ENCODE data around the gene CPA2. TPM values are rescaled to one million over a fixed set of nuclear protein-coding genes. Genes with fewer than 3 reads are reported as not detected.

The CPA2 gene
- not detected in 2 replicates for total RNA-seq (2012; rRNA removed)
- 0.05 TPM in 1 of 2 replicates, not detected in the other for polyA plus RNA-seq (2012; rRNA removed)
- polyA plus RNA-seq (2012; cell fraction: cytosol; rRNA removed): 0.14 TPM in 1 of 2 replicates, not detected in the other
- not detected in 2 replicates for polyA plus RNA-seq (2012; cell fraction: nucleus; rRNA removed; ENCODE audit: low replicate concordance)
- percentile 4 among the genes with signal in this experiment for Bru-seq, nascent RNA
- percentile 4 among the genes with signal in this experiment for BruChase-seq, experiment 1, labeled RNA remaining after a 6-hour chase
- BruChase-seq, experiment 2, labeled RNA remaining after a 2-hour chase: percentile 4 among the genes with signal in this experiment
- long read RNA-seq: 0 reads

DNA sequence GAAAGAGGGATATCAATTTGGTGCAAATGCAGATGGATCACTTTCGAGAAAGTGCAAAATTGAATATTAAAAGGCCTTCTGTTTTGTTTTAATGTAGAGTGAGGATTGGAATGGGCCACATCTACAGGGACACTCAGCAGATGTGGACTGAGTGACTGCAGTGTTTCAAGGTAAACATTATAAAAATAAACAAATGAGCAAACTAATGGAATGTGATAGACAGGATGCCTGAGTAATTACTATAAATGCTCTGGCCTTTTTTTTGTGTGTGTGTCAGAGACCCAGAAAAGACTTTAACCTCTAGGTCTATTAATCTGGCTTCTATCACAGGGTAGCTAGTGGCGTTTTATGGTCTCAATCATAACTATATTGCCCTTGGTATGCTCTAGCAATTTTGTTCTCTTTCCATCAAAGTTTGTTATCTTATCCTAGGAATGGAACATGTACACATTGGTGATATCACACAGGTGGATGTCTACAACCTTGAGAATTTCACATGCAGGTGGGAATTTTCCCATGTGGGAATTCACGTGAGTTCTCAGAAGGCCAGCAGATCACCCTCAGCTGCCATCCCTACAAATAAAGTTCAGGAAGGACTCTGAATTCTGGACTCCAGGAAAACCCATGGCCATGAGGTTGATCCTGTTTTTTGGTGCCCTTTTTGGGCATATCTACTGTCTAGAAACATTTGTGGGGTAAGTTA lies at the start of gene CPA2:
Gene CPA2, plus strand, starts transcription at position 606 of the 703 bp plus-strand sequence. Its CDS starts 19 bp downstream, at position 625.
- intact Hi-C loops (cut with micrococcal nuclease): no loop called here
- H2BK5ac ChIP-seq (ENCODE audit: low read depth, low read length, poor library complexity, severe bottlenecking): no peak within 1 kb of the TSS

More for the DNA sequence above, at the start of gene CPA2:
- Histone ChIP-seq H3K14ac (replicated peaks; ENCODE audit: low read depth, low read length) (0 out of 2 replicates have a peak within 1 kb of the TSS, but pooled peaks have one; percentile 39), H3K27me3 (ENCODE audit: control insufficient read depth, insufficient read depth, low read length) (peaks cover 4% of the 10 kb centered on the region; the same call in 1 of the 2 replicates), H2AK9ac (replicated peaks; ENCODE audit: low read depth, low read length, poor library complexity) (no peak within 1 kb of the TSS), H4K5ac (ENCODE audit: low read depth, low read length) (no peak within 1 kb of the TSS), H3K9me1 (ENCODE audit: insufficient read depth, low read length) (no peaks in the 10 kb centered on the region; the same call in 1 of the 2 replicates), H3K9me3 (ENCODE audit: control insufficient read depth, insufficient read depth, low read length) (no peaks in the 10 kb centered on the region), H3K56ac (ENCODE audit: extremely low read depth, insufficient read depth, low read length) (no peak within 1 kb of the TSS), H4K20me1 (ENCODE audit: insufficient read depth, low read length) (no peaks in the 10 kb centered on the region), H3K4ac (ENCODE audit: low read depth, low read length) (no peak within 1 kb of the TSS), H3K9ac (ENCODE audit: low read depth, low read length) (no peak within 1 kb of the TSS), H3K4me1 (ENCODE audit: control insufficient read depth, insufficient read depth, low read length) (no peaks in the 10 kb centered on the region), H3K36me3 (ENCODE audit: control insufficient read depth, insufficient read depth, low read length) (no peaks in the 10 kb centered on the region), H4K91ac (ENCODE audit: insufficient read depth, low read depth, low read length) (no peak within 1 kb of the TSS), H3K4me2 (ENCODE audit: low read depth, low read length) (no peak within 1 kb of the TSS), H2AFZ (replicated peaks; ENCODE audit: low read length, poor library complexity) (no peak within 1 kb of the TSS), H2AK5ac (ENCODE audit: low read depth, low read length) (no peak within 1 kb of the TSS), H2BK20ac (ENCODE audit: low read depth, low read length) (no peak within 1 kb of the TSS; the same call in 1 of the 2 replicates), H3K18ac (ENCODE audit: low read depth, low read length) (no peak within 1 kb of the TSS), H4K8ac (ENCODE audit: low read depth in 2 of 2, low read length in 2 of 2) (no peak within 1 kb of the TSS), H3K4me3 (ENCODE audit: insufficient read depth, low read depth, low read length) (no peak within 1 kb of the TSS), H3K23ac (ENCODE audit: low read depth, low read length) (0 out of 2 replicates have a peak within 1 kb of the TSS, but pooled peaks have one; percentile 27), H3K79me1 (ENCODE audit: low read depth in 1 of 2, low read length in 2 of 2) (no peaks in the 10 kb centered on the region), H2BK15ac (ENCODE audit: low read depth, low read length) (no peak within 1 kb of the TSS), H3K27ac (ENCODE audit: insufficient read depth, low read length) (no peak within 1 kb of the TSS), H2BK120ac (ENCODE audit: low read depth, low read length) (no peak within 1 kb of the TSS)
- WGBS, 2 experiments (ENCODE audit: extremely low coverage in 2 of 2, insufficient read length in 1 of 2): no CpG with 5 or more reads among the region's 3 CpGs
- ATAC-seq (ENCODE audit: low read depth) (no peak), DNase-seq (no peak)
- no TSS peak for BruUV-seq (replicated peaks)
- POLR2A ChIA-PET (ENCODE audit: unreplicated experiment): no interaction called here
- dilution Hi-C loops (cut with HindIII; ENCODE audit: low sequenced_read_pairs, unreplicated experiment) (no loop called here), in situ Hi-C loops (cut with MboI; ENCODE audit: low sequenced_read_pairs) (no loop called here)
- CTCF ChIA-PET: no interaction called here
- TF ChIP-seq BHLHE40 (IDR thresholded peaks at IDR 0.05; ENCODE audit: low read depth, low read length): no peak
- TF ChIP-seq MAFK (IDR thresholded peaks at IDR 0.05; ENCODE audit: low read depth, low read length): no peak
- TF ChIP-seq, protein P1, sequence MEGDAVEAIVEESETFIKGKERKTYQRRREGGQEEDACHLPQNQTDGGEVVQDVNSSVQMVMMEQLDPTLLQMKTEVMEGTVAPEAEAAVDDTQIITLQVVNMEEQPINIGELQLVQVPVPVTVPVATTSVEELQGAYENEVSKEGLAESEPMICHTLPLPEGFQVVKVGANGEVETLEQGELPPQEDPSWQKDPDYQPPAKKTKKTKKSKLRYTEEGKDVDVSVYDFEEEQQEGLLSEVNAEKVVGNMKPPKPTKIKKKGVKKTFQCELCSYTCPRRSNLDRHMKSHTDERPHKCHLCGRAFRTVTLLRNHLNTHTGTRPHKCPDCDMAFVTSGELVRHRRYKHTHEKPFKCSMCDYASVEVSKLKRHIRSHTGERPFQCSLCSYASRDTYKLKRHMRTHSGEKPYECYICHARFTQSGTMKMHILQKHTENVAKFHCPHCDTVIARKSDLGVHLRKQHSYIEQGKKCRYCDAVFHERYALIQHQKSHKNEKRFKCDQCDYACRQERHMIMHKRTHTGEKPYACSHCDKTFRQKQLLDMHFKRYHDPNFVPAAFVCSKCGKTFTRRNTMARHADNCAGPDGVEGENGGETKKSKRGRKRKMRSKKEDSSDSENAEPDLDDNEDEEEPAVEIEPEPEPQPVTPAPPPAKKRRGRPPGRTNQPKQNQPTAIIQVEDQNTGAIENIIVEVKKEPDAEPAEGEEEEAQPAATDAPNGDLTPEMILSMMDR (conservative IDR thresholded peaks at IDR 0.05; ENCODE audit: low read depth, low read length): no peak
- no peak for TF ChIP-seq NFE2L2 (IDR thresholded peaks at IDR 0.05; ENCODE audit: low read depth, low read length)
- no peak for TF ChIP-seq FOS (IDR thresholded peaks at IDR 0.05; ENCODE audit: low read depth, low read length)
- no peak for TF ChIP-seq MXI1 (IDR thresholded peaks at IDR 0.05; ENCODE audit: borderline replicate concordance, low read depth, low read length)
- no peak for TF ChIP-seq SMC3 (IDR thresholded peaks at IDR 0.05; ENCODE audit: low read depth, low read length)
- TF ChIP-seq RFX5 (IDR thresholded peaks at IDR 0.05; ENCODE audit: low read depth, low read length): no peak
- no peak for TF ChIP-seq MAZ (IDR thresholded peaks at IDR 0.05; ENCODE audit: borderline replicate concordance, low read depth, low read length)
